ENCODE results near the gene INSR.

The INSR gene

GRCh38 chr19:7078008-7078407 lies 216.2 kb downstream of the INSR start:
- DNase-seq: no peak

- DNase-seq: no peak
Observed at GRCh38 chr19:7076151-7076550, 218.1 kb downstream of the INSR start.

DNA sequence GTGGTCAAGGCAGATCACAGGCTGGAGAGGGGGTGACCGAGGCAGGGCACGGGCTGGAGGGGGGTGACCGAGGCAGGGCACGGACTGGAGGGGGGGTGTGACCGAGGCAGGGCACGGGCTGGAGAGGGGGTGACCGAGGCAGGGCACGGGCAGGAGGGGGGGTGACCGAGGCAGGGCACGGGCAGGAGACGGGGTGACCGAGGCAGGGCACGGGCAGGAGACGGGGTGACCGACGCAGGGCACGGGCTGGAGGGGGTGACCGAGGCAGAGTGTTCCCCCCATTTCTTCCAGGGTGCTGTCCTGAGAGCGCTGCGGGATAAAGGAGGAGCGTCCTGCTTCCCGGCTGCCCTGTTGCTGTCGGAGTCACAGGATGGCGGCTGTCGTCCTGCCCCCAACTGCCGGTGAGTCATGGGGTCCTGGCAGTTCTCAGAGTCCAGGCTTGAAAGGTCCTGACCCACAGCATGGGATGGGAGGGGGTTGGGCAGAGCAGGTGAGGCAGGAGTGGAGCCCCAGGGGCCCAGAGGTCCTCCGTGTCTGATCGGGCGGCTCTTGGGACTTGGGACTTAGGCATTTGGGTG lies 219.4 kb downstream of the INSR start:
- no peak for DNase-seq

- no peak for DNase-seq
Observed at GRCh38 chr19:7072541-7072940, 221.7 kb downstream of the INSR start.

- peak; percentile 2 for DNase-seq
Observed at GRCh38 chr19:7069904-7070226, 224.3 kb downstream of the INSR start.

DNA sequence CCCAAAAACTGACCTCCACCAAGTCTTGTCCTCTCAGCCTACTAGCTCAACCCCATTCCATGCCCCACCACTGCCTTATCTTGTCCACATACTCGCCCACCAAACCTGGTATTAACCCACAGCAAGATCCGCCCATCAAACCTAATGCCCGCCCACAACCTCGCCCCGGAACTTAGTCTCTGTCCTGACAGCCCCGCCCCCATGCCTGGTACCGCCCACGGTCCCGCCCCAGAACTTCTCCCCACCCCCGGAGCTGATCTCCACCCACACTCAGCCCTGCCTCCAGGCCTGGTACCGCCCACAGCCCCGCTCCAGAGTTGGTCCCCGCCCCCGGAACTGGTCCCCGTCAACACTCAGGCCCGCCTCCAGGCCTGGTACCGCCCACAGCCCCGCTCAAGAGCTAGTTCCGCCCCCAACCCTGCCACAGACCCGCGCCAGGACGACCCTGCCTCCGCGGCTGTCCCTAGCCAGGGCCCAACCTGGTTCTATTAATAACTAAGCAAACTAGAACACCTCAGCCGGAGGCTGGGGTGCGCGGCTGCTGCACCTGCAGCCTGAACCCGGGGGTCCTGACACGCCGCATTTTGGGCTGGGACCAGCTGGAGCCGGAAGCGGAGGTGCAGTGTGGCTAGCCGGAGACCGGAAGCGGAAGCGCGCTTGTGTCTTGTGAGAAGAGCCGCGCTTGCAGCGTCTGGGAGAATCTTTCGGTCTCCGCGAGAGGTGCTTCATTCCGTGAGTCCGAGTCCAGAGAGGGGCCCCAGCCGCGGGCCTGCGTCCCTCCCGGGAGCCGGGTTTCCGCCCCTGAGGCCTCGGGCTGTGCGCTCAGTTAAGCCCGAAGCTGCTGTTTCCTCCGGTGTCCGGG lies 224.9 kb downstream of the INSR start, which contains the start of gene ZNF557:
Gene ZNF557, plus strand, starts transcription at position 662 of the 862 bp plus-strand sequence. CDS start 5,372 bp downstream, outside the sequence.
- peak; percentile 96 for DNase-seq

GRCh38 chr19:7068599-7068998 lies 225.6 kb downstream of the INSR start:
- DNase-seq: no peak

- peak; percentile 12 for DNase-seq
Observed at GRCh38 chr19:7067716-7068115, 226.5 kb downstream of the INSR start.

DNA sequence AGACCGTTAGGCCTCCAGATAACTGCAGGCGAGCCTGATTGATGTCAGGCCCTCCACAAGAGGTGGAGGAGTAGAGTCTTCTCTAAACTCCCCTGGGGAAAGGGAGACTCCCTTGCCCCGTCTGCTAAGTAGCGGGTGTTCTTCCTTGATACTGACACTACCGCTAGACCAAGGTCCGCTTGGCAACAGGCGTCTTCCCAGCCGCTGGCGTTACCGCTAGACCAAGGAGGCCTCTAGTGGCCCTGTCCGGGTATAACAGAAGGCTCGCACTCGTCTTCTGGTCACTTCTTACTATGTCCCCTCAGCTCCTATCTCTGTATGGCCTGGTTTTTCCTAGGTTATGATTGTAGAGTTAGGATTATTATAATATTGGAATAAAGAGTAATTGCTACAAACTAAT lies 227.1 kb downstream of the INSR start:
- peak; percentile 21 for DNase-seq

DNA sequence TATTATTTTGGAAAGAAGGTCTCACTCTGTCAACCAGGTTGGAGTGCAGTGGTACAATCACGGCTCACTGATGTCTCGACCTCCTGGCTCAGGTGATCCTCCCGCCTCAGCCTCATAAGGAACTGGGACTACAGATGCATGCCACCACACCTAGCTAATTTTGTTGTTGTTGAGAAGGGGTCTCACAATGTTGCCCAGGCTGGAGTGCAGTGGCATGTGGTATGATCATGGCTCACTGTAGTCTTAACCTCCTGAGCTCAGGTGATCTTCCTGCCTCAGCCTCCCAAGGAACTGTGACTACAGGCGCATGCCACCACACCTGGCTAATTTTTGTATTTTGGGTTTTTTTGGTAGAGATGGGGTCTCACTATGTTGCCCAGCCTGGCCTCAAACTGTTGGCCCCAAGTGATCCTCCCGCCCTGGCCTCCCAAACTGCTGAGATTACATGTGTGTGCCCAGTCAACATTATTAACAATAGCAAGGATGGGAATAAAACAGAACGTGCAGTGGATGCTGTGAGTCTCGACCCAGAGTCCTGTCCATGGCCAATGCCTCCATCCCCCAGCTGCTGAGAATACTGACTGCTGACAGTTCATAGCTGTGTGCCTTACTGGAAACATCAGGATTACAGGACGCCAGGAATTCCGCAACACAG lies 230.3 kb downstream of the INSR start:
- DNase-seq: no peak

- no peak for DNase-seq
Observed at GRCh38 chr19:7063339-7063738, 230.9 kb downstream of the INSR start.

Data from HCEC 1CT (cell line).